HepG2 (cell line): ENCODE results near the gene MYL6. TPM values are rescaled to one million over a fixed set of nuclear protein-coding genes. Genes with fewer than 3 reads are reported as not detected.

Source experiments
- ATAC-seq: fragments of 200-7000 bp; cut with Tn5 transposase; 3 replicates; pipeline ENCODE4 v1.9.1; 2020; ENCODE audit warnings: mild to moderate bottlenecking, moderate library complexity
- BruUV-seq: library from RNA; stranded (reverse); fragments of 400-500 nt; replicated peaks from 2 replicates; lab custom pipeline; 2021; lab: Mats Ljungman, UMichigan
- CTCF ChIA-PET: fragments of 300-600 bp; formaldehyde crosslinking; extraction: SDS; loops from one replicate; lab custom pipeline; 2021; ENCODE audit warnings: low total read pairs, inconsistent platforms, low intra/inter-chr PET ratio; lab: Yijun Ruan, JAX
- POLR2A ChIA-PET: fragments of 350-600 bp; sonication (Branson Sonifier 250); formaldehyde crosslinking; loops from one replicate; lab custom pipeline; 2020; ENCODE audit warnings: antibody characterized with exemption, inconsistent platforms; lab: Yijun Ruan, JAX
- DNase-seq: peaks from one replicate; pipeline ENCODE4 v3.0.0-alpha.2; 2015; ENCODE audit warnings: low spot score
- FAIRE-seq: peaks from 3 replicates; lab custom pipeline; 2011; peaks lifted over from hg19 to GRCh38; lab: Jason Lieb, UNC
- H2AFZ ChIP-seq: one replicate; pipeline ENCODE4 v1.6.1; 2011; ENCODE audit warnings: low read length, inconsistent platforms
- H3K27ac ChIP-seq: fragments of 300-600 bp; 3 replicates; pipeline ENCODE4 v1.8.0; 2011; ENCODE audit warnings: mixed run types, mild to moderate bottlenecking, mixed read lengths, low read length, inconsistent platforms; ENCODE audit not compliant: insufficient read depth; ENCODE audit errors: extremely low read length
- H3K27me3 ChIP-seq, 2 experiments: fragments of 200-600 bp in 1 of 2; 2 replicates in 1 of 2; 3 replicates in 1 of 2; pipeline versions ENCODE4 v1.6.0 to v1.8.0; 2011; ENCODE audit warnings: low read length in 2 of 2, mild to moderate bottlenecking in 2 of 2, moderate library complexity in 2 of 2, inconsistent platforms in 1 of 2; ENCODE audit not compliant: insufficient read depth in 2 of 2, control insufficient read depth in 1 of 2
- H3K36me3 ChIP-seq, 2 experiments: fragments of 200-600 bp in 1 of 2; replicated peaks in 1 of 2; 2 replicates in 1 of 2; 3 replicates in 1 of 2; pipeline versions ENCODE4 v1.5.1 to v1.8.0; 2011; ENCODE audit warnings: low read length in 2 of 2, inconsistent platforms in 1 of 2; ENCODE audit not compliant: insufficient read depth in 2 of 2, control insufficient read depth in 1 of 2
- H3K4me1 ChIP-seq: 2 replicates; pipeline ENCODE4 v1.5.1; 2012; ENCODE audit warnings: low read length, inconsistent platforms; ENCODE audit not compliant: insufficient read depth
- H3K4me2 ChIP-seq: 2 replicates; pipeline ENCODE4 v1.6.0; 2011; ENCODE audit warnings: low read depth, low read length, inconsistent platforms
- H3K4me3 ChIP-seq, 3 experiments: fragments of 200-600 bp in 1 of 3; sonication (generic), shearing (Covaris generic) in 1 of 3; replicated peaks in 1 of 3; 2 replicates each; pipeline ENCODE4 v1.5.1; 2011 to 2016; ENCODE audit warnings: low read length in 3 of 3, inconsistent platforms in 2 of 3, low read depth in 2 of 3, mild to moderate bottlenecking in 2 of 3, control low read depth in 1 of 3, mixed read lengths in 1 of 3; ENCODE audit not compliant: insufficient read depth in 1 of 3
- H3K79me2 ChIP-seq: one replicate; pipeline ENCODE4 v1.6.1; 2011; ENCODE audit warnings: low read length, inconsistent platforms; ENCODE audit not compliant: insufficient read depth
- H3K9ac ChIP-seq: 2 replicates; pipeline ENCODE4 v1.6.0; 2011; ENCODE audit warnings: mild to moderate bottlenecking, low read depth, low read length, inconsistent platforms; ENCODE audit not compliant: insufficient read depth
- H3K9me3 ChIP-seq: 2 replicates; pipeline ENCODE4 v1.5.1; 2012; ENCODE audit warnings: mild to moderate bottlenecking, low read length
- H4K20me1 ChIP-seq: 2 replicates; pipeline ENCODE4 v1.6.0; 2011; ENCODE audit warnings: inconsistent platforms, mild to moderate bottlenecking, low read length, moderate library complexity; ENCODE audit not compliant: insufficient read depth
- FOXK1 ChIP-seq: sonication (generic); formaldehyde crosslinking; IDR thresholded peaks from 2 replicates; pipeline ENCODE4 v1.4.0; 2020; ENCODE audit warnings: low read depth, missing genetic modification reagents, borderline replicate concordance
- MXD4 ChIP-seq: IDR thresholded peaks from 2 replicates; pipeline ENCODE4 v1.6.1; 2016; ENCODE audit warnings: mild to moderate bottlenecking, missing biosample characterization, missing genetic modification reagents
- POLR2A ChIP-seq, 2 experiments: IDR thresholded peaks; 2 replicates each; pipeline ENCODE4 v1.6.1; 2011; ENCODE audit warnings: low read depth in 2 of 2, low read length in 2 of 2, mild to moderate bottlenecking in 1 of 2, moderate library complexity in 1 of 2; ENCODE audit not compliant: insufficient read depth in 1 of 2
- YY1 ChIP-seq: IDR thresholded peaks from 2 replicates; pipeline ENCODE4 v1.6.1; 2011; ENCODE audit warnings: low read length, low read depth, moderate library complexity, mild to moderate bottlenecking; ENCODE audit not compliant: insufficient read depth, insufficient replicate concordance
- ZNF547 ChIP-seq: sonication (generic); formaldehyde crosslinking; IDR thresholded peaks from 2 replicates; pipeline ENCODE4 v1.5.1; 2020; ENCODE audit warnings: mild to moderate bottlenecking, missing genetic modification reagents
- ZNF878 ChIP-seq: sonication (generic); formaldehyde crosslinking; IDR thresholded peaks from 2 replicates; pipeline ENCODE4 v1.8.1; 2023; ENCODE audit warnings: mild to moderate bottlenecking, missing genetic modification reagents, moderate library complexity
- ZZZ3 ChIP-seq: sonication (generic); formaldehyde crosslinking; IDR thresholded peaks from 2 replicates; pipeline ENCODE4 v1.4.0; 2020; ENCODE audit warnings: missing genetic modification reagents, mild to moderate bottlenecking, borderline replicate concordance
- WGBS: methylation state at CpG from one replicate; pipeline ENCODE4 v1.1.6; 2017; ENCODE audit warnings: low lambda C conversion rate; 5-methylcytosine and 5-hydroxymethylcytosine counted together
- in situ Hi-C: cut with HindIII; loops from 2 replicates; pipeline ENCODE4 v1.10.0; 2017; ENCODE audit warnings: low pct_unique_long_range_greater_than_20kb; ENCODE audit not compliant: extremely low pct_ligation_motif_present
- intact Hi-C: fragments of 100-400 bp; cut with micrococcal nuclease; formaldehyde crosslinking; loops from one replicate; pipeline ENCODE4 v1.10.0; 2022; ENCODE audit not compliant: unreplicated experiment
- polyA plus RNA-seq, 8 experiments: library from polyadenylated mRNA; depleted of rRNA in 3 of 8; stranded (reverse) in 7 of 8; unstranded in 1 of 8; fragments of >200 nt; fragmentation: Illumina TruSeq in 4 of 8; extraction: Trizol in 4 of 8; gene quantifications; 2 replicates each; pipeline versions ENCODE4 v1.2.1 to v1.2.3, GENCODE V29; 2011 to 2016; ENCODE audit warnings: low read depth in 4 of 8, missing spikeins in 1 of 8, mixed read lengths in 1 of 8; ENCODE audit not compliant: insufficient read depth in 1 of 8
- total RNA-seq, 5 experiments: library from RNA; depleted of rRNA; stranded (reverse); fragments of >200 nt; fragmentation: Illumina TruSeq; extraction: Trizol; gene quantifications; 2 replicates each; pipeline ENCODE4 v1.2.3, GENCODE V29; 2016; ENCODE audit warnings: low read depth in 1 of 5
- TF ChIP-seq, protein P1 (sequence below): IDR thresholded peaks from 2 replicates; pipeline ENCODE4 v1.6.1; 2016; ENCODE audit warnings: missing compliant biosample characterization, missing genetic modification reagents, borderline replicate concordance
- TF ChIP-seq, protein P2 (sequence below): sonication (generic); formaldehyde crosslinking; IDR thresholded peaks from 2 replicates; pipeline ENCODE4 v1.5.1; 2020; ENCODE audit warnings: missing genetic modification reagents, mild to moderate bottlenecking, borderline replicate concordance
- TF ChIP-seq, protein P3 (sequence below): IDR thresholded peaks from 2 replicates; pipeline ENCODE4 v1.6.1; 2018; ENCODE audit warnings: missing genetic modification reagents, mild to moderate bottlenecking, missing compliant biosample characterization
- TF ChIP-seq, protein P4 (sequence below): sonication (generic); formaldehyde crosslinking; IDR thresholded peaks from 2 replicates; pipeline ENCODE4 v1.5.0; 2020; ENCODE audit warnings: mild to moderate bottlenecking, missing genetic modification reagents, borderline replicate concordance

Gene MYL6
- total and polyA plus RNA-seq, 2 of the 13 experiments (the other 11 are each of a cell fraction or from before 2014, with no cell fraction given) = 1,127 to 1,192 TPM

DNA sequence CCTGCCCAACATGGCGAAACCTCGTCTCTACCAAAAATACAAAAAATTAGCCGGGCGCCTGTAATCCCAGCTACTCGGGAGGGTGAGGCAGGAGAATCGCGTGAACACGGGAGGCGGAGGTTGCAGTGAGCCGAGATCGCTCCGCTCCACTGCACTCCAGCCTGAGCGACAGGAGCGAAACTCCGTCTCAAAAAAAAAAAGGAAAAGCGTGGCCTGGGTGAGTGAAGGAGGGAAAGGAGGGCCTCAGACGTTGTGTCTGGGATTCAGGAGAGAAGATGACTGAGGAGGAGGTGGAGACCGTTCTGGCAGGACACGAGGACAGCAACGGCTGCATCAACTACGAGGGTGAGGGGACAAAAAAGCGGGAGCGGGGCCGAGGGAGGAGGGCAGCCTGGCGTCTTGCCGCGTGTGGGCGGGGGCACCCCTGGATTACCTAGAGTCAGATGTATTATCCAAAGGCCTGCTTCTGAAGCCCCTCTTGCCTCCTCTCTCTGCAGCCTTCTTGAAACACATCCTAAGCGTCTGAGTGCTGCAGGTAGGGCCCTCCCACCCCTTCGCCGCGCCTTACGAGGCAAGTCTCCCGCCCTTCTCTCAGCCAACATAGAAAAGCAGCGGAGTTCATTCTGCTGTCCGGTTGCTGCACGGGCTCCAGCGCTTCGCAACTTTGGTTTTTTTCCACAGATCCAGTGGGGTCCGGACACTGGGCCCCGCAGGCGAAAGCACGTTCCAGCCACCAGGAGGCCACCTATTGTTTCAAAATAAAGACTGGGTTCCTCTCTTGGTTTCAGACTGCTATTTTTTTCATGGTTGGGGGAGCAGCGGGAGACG lies 744 bp upstream of the MYL6 start (continued):
- TF ChIP-seq, protein P1, sequence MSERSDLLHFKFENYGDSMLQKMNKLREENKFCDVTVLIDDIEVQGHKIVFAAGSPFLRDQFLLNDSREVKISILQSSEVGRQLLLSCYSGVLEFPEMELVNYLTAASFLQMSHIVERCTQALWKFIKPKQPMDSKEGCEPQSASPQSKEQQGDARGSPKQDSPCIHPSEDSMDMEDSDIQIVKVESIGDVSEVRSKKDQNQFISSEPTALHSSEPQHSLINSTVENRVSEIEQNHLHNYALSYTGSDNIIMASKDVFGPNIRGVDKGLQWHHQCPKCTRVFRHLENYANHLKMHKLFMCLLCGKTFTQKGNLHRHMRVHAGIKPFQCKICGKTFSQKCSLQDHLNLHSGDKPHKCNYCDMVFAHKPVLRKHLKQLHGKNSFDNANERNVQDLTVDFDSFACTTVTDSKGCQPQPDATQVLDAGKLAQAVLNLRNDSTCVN (CRISPR knock-in tag) = no peak
- TF ChIP-seq FOXK1 (CRISPR knock-in tag) (no peak), ZNF878 (CRISPR knock-in tag) (peak; percentile 35; the same call in 1 of the 2 replicates), MXD4 (CRISPR knock-in tag) (no peak), YY1 (peak; percentile 47)
- TF ChIP-seq, all 625 proteins: peak for 103

DNA sequence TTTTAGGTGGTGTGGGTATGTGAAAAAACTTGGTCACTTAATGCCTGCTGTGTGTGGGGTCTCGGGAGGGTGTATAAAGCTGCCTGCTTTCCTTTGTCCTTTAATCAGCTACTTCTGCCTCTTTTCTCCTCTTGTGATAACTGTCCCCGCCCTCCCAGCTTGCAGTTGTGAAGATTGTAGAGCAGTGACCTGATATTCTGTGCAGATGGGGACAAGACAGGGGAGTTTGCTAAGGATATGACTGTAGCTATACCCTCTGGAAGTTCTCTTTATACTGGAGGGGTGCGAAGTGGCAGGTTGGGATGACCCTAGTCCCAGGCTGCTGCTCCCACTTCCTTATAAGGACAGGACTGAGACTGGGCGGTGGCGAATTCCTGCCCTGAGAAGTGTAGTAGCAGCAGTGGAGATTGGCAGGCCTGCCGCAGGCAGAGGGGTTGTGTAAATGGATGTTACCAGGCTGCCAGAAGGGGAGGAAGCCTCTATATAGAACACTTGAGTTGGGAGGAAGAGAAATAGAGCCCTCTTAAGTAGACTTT lies 835 bp downstream of the MYL6 start:
- peak overlapping the region; percentile 92 to 99 (median 95) for H3K4me3 ChIP-seq
- TSS peak; percentile 69 for BruUV-seq
- peaks cover 28% of the 10 kb centered on the region for H4K20me1 ChIP-seq
- peak; percentile 70 for DNase-seq
- peaks cover 22 to 35% of the 10 kb centered on the region in 2 experiments for H3K36me3 ChIP-seq
- H3K27me3 ChIP-seq = no peaks in the 10 kb centered on the region; a peak in 1 of 5 replicates
- ChIA-PET POLR2A (interaction anchor here (1.2 to 3.4 kb wide), 9 partner anchors 9 to 229 kb away, joined by 3 to 30 read pairs (median 6); partner anchors contain the start of genes ESYT1, RPL41, SMARCC2 and ZC3H10), CTCF (interaction anchor here (1.4 to 1.8 kb wide), 2 partner anchors 30 to 33 kb away, joined by 3 to 7 read pairs; partner anchors contain the start of gene SMARCC2)
- H3K79me2 ChIP-seq = peaks cover 27% of the 10 kb centered on the region
- peaks cover 57% of the 10 kb centered on the region for H3K4me1 ChIP-seq
- ATAC-seq = peak; percentile 51
- H3K9me3 ChIP-seq = no peaks in the 10 kb centered on the region
- no peak overlapping the region for H2AFZ ChIP-seq
- intact Hi-C loops (loop anchor here (2.0 to 5.0 kb wide), 2 partner anchors 32 to 33 kb away; no protein-coding TSS in a partner anchor), in situ Hi-C loops (loop anchor here (5.0 kb wide), 1 partner anchor 37 kb away; no protein-coding TSS in a partner anchor)
- 4% methylated on average over 6 of the region's 6 CpGs for whole genome bisulfite sequencing
- FAIRE-seq = peak; percentile 57
- peak overlapping the region; percentile 87 for H3K27ac ChIP-seq
- H3K4me2 ChIP-seq = peak overlapping the region; percentile 83
- peak overlapping the region; percentile 100 for H3K9ac ChIP-seq
- TF ChIP-seq, protein P2, sequence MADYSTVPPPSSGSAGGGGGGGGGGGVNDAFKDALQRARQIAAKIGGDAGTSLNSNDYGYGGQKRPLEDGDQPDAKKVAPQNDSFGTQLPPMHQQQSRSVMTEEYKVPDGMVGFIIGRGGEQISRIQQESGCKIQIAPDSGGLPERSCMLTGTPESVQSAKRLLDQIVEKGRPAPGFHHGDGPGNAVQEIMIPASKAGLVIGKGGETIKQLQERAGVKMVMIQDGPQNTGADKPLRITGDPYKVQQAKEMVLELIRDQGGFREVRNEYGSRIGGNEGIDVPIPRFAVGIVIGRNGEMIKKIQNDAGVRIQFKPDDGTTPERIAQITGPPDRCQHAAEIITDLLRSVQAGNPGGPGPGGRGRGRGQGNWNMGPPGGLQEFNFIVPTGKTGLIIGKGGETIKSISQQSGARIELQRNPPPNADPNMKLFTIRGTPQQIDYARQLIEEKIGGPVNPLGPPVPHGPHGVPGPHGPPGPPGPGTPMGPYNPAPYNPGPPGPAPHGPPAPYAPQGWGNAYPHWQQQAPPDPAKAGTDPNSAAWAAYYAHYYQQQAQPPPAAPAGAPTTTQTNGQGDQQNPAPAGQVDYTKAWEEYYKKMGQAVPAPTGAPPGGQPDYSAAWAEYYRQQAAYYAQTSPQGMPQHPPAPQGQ = no peak
- TF ChIP-seq ZNF547 (CRISPR knock-in tag) = no peak
- TF ChIP-seq, protein P3, sequence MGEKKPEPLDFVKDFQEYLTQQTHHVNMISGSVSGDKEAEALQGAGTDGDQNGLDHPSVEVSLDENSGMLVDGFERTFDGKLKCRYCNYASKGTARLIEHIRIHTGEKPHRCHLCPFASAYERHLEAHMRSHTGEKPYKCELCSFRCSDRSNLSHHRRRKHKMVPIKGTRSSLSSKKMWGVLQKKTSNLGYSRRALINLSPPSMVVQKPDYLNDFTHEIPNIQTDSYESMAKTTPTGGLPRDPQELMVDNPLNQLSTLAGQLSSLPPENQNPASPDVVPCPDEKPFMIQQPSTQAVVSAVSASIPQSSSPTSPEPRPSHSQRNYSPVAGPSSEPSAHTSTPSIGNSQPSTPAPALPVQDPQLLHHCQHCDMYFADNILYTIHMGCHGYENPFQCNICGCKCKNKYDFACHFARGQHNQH (CRISPR knock-in tag) = no peak
- peak; percentile 1 to 64; a peak in 1 of 4 replicates for TF ChIP-seq POLR2A (IDR thresholded peaks at IDR 0.05; ENCODE audit: insufficient read depth in 1 of 2, low read depth in 2 of 2, low read length in 2 of 2)
- TF ChIP-seq ZZZ3 (CRISPR knock-in tag) = no peak
- TF ChIP-seq, protein P4, sequence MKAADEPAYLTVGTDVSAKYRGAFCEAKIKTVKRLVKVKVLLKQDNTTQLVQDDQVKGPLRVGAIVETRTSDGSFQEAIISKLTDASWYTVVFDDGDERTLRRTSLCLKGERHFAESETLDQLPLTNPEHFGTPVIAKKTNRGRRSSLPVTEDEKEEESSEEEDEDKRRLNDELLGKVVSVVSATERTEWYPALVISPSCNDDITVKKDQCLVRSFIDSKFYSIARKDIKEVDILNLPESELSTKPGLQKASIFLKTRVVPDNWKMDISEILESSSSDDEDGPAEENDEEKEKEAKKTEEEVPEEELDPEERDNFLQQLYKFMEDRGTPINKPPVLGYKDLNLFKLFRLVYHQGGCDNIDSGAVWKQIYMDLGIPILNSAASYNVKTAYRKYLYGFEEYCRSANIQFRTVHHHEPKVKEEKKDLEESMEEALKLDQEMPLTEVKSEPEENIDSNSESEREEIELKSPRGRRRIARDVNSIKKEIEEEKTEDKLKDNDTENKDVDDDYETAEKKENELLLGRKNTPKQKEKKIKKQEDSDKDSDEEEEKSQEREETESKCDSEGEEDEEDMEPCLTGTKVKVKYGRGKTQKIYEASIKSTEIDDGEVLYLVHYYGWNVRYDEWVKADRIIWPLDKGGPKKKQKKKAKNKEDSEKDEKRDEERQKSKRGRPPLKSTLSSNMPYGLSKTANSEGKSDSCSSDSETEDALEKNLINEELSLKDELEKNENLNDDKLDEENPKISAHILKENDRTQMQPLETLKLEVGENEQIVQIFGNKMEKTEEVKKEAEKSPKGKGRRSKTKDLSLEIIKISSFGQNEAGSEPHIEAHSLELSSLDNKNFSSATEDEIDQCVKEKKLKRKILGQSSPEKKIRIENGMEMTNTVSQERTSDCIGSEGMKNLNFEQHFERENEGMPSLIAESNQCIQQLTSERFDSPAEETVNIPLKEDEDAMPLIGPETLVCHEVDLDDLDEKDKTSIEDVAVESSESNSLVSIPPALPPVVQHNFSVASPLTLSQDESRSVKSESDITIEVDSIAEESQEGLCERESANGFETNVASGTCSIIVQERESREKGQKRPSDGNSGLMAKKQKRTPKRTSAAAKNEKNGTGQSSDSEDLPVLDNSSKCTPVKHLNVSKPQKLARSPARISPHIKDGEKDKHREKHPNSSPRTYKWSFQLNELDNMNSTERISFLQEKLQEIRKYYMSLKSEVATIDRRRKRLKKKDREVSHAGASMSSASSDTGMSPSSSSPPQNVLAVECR (CRISPR knock-in tag) = no peak
